Kidney (tissue), 14 donors: ENCODE data around the gene PLPPR2. TPM values are rescaled to one million over a fixed set of nuclear protein-coding genes. Genes with fewer than 3 reads are reported as not detected.

ENCODE experiments used
- DNase-seq, 5 donors: peaks; one replicate each; pipeline ENCODE4 v3.0.0-alpha.2; 2013 to 2020
- FAIRE-seq: peaks from 2 replicates; lab custom pipeline; 2012; peaks lifted over from hg19 to GRCh38; lab: Jason Lieb, UNC
- H3K27ac ChIP-seq, 2 donors: one replicate each; pipeline ENCODE4 v1.7.0; 2013; ENCODE audit warnings: low read depth in 2 of 2, low read length in 2 of 2, inconsistent platforms in 1 of 2
- H3K27me3 ChIP-seq: one replicate; pipeline ENCODE4 v1.7.1; 2013; ENCODE audit warnings: low read length, inconsistent platforms; ENCODE audit not compliant: control insufficient read depth, insufficient read depth
- H3K36me3 ChIP-seq, 3 donors: one replicate each; pipeline versions ENCODE4 v1.7.0 to v1.7.1; 2013; ENCODE audit warnings: low read length in 3 of 3, control low read depth in 1 of 3, inconsistent platforms in 1 of 3; ENCODE audit not compliant: insufficient read depth in 3 of 3, control insufficient read depth in 2 of 3
- H3K4me1 ChIP-seq, 3 donors: one replicate each; pipeline versions ENCODE4 v1.7.0 to v1.7.1; 2013; ENCODE audit warnings: low read length in 3 of 3, inconsistent platforms in 1 of 3, low read depth in 1 of 3; ENCODE audit not compliant: control insufficient read depth in 2 of 3, insufficient read depth in 2 of 3
- H3K4me3 ChIP-seq, 3 donors: one replicate each; pipeline versions ENCODE4 v1.7.0 to v1.8.1; 2013; ENCODE audit warnings: low read length in 3 of 3, control low read depth in 1 of 3, inconsistent platforms in 1 of 3
- H3K9ac ChIP-seq, 3 donors: one replicate each; pipeline versions ENCODE4 v1.7.0 to v1.7.1; 2013; ENCODE audit warnings: low read length in 3 of 3, control low read depth in 1 of 3, inconsistent platforms in 1 of 3
- H3K9me3 ChIP-seq, 3 donors: one replicate each; pipeline versions ENCODE4 v1.7.0 to v1.7.1; 2013; ENCODE audit warnings: low read length in 3 of 3, control low read depth in 1 of 3, inconsistent platforms in 1 of 3; ENCODE audit not compliant: control insufficient read depth in 2 of 3, insufficient read depth in 1 of 3
- intact Hi-C: fragments of 100-400 bp; cut with DNase I; formaldehyde crosslinking; loops from one replicate; pipeline ENCODE4 v1.11.1; 2022
- polyA plus RNA-seq: library from polyadenylated mRNA; stranded (reverse); fragments of 350-450 nt; fragmentation: Illumina TruSeq; extraction: RNeasy Lipid Tissue Mini Kit (QIAGEN cat#74804); gene quantifications from one replicate; pipeline ENCODE4 v1.2.3, GENCODE V29; 2014; ENCODE audit warnings: low read depth, low replicate concordance; ENCODE audit not compliant: insufficient read depth
- total RNA-seq: library from RNA; stranded (reverse); fragmentation: NEBNext Ultra II Directional; extraction: Animal tissue kit (Norgen Biotek cat#: 25700); gene quantifications from one replicate; pipeline ENCODE4 v1.2.1, GENCODE V29; 2021
- TF ChIP-seq, protein P1 (sequence below): IDR thresholded peaks from 3 replicates; pipeline ENCODE4 v1.5.1; 2012; ENCODE audit warnings: mild to moderate bottlenecking, moderate library complexity, borderline replicate concordance; ENCODE audit not compliant: insufficient read depth; ENCODE audit errors: extremely low read depth
- donor health status: control.
- donor health status: control.
- donor health status: control.
- donor health status: control.
- donor health status: control.
- donor health status: DM: yes; HTN: yes; CAD: no.
- donor health status: Normal renal cell carcinoma (clear cell type).

The PLPPR2 gene
- total and polyA plus RNA-seq, 2 donors from 2014 or later, result 11.7 to 22.5 TPM

GRCh38 chr19:11384778-11385129, 29.5 kb downstream of the PLPPR2 start:
- Histone ChIP-seq H3K9ac (no peak overlapping the region), H3K27me3 (peaks cover 7% of the 10 kb centered on the region), H3K27ac (no peak overlapping the region), H3K4me3 (no peak overlapping the region), H3K36me3 (no peaks in the 10 kb centered on the region), H3K9me3 (no peaks in the 10 kb centered on the region), H3K4me1 (peaks cover 0 to 26% (median 0%) of the 10 kb centered on the region in 3 donors)
- TF ChIP-seq, protein P1, sequence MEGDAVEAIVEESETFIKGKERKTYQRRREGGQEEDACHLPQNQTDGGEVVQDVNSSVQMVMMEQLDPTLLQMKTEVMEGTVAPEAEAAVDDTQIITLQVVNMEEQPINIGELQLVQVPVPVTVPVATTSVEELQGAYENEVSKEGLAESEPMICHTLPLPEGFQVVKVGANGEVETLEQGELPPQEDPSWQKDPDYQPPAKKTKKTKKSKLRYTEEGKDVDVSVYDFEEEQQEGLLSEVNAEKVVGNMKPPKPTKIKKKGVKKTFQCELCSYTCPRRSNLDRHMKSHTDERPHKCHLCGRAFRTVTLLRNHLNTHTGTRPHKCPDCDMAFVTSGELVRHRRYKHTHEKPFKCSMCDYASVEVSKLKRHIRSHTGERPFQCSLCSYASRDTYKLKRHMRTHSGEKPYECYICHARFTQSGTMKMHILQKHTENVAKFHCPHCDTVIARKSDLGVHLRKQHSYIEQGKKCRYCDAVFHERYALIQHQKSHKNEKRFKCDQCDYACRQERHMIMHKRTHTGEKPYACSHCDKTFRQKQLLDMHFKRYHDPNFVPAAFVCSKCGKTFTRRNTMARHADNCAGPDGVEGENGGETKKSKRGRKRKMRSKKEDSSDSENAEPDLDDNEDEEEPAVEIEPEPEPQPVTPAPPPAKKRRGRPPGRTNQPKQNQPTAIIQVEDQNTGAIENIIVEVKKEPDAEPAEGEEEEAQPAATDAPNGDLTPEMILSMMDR, result no peak
- no peak for DNase-seq
- FAIRE-seq, result no peak
- intact Hi-C loops, result no loop called here

GRCh38 chr19:11387162-11388034, 32.2 kb downstream of the PLPPR2 start:
- Histone ChIP-seq H3K4me3 (no peak overlapping the region), H3K27ac (no peak overlapping the region), H3K9ac (no peak overlapping the region), H3K36me3 (no peaks in the 10 kb centered on the region), H3K9me3 (peaks cover 0 to 6% (median 0%) of the 10 kb centered on the region in 3 donors), H3K27me3 (peaks cover 3% of the 10 kb centered on the region), H3K4me1 (peaks cover 0 to 9% (median 0%) of the 10 kb centered on the region in 3 donors)
- intact Hi-C loops, result no loop called here
- no peak for DNase-seq
- no peak for FAIRE-seq
- TF ChIP-seq, protein P1, result no peak

GRCh38 chr19:11390359-11390758, 35.1 kb downstream of the PLPPR2 start:
- no peak for FAIRE-seq
- no peak overlapping the region for H3K4me3 ChIP-seq
- H3K27me3 ChIP-seq, result no peaks in the 10 kb centered on the region
- DNase-seq, result no peak
- peaks cover 0 to 4% (median 0%) of the 10 kb centered on the region in 3 donors for H3K36me3 ChIP-seq
- H3K4me1 ChIP-seq, result no peaks in the 10 kb centered on the region
- peaks cover 0 to 6% (median 0%) of the 10 kb centered on the region in 3 donors for H3K9me3 ChIP-seq
- no peak overlapping the region for H3K27ac ChIP-seq
- intact Hi-C loops, result no loop called here
- TF ChIP-seq, protein P1, result no peak
- no peak overlapping the region for H3K9ac ChIP-seq
